WTC11 (cell line): Measurements from ENCODE around the gene AGAP1. TPM values are rescaled to one million over a fixed set of nuclear protein-coding genes. Genes with fewer than 3 reads are reported as not detected.

Source experiments
- ATAC-seq: fragments of 200-7000 bp; cut with Tn5 transposase; 2 replicates; pipeline ENCODE4 v1.10.0; 2021; ENCODE audit warnings: mild to moderate bottlenecking, moderate library complexity
- CTCF ChIA-PET: fragments of 300-600 bp; sonication (Branson Sonifier 250); formaldehyde crosslinking; loops from one replicate; lab custom pipeline; 2021; ENCODE audit warnings: antibody characterized with exemption; lab: Charles Lee
- POLR2A ChIA-PET: fragments of 350-600 bp; sonication (Branson Sonifier 250); formaldehyde crosslinking; loops from one replicate; lab custom pipeline; 2021; ENCODE audit warnings: antibody characterized with exemption; lab: Charles Lee
- DNase-seq: peaks from one replicate; pipeline ENCODE4 v3.0.0; 2021; ENCODE audit warnings: low spot score
- H3K27ac Mint-ChIP-seq: 2 replicates; pipeline ENCODE4 v1.8.0; 2021; ENCODE audit warnings: mixed read lengths
- H3K27me3 Mint-ChIP-seq: 2 replicates; pipeline ENCODE4 v1.8.0; 2021; ENCODE audit warnings: low read depth, mild to moderate bottlenecking, moderate library complexity, mixed read lengths
- H3K36me3 Mint-ChIP-seq: 2 replicates; pipeline ENCODE4 v1.8.0; 2021; ENCODE audit warnings: mixed read lengths
- H3K4me1 Mint-ChIP-seq: 2 replicates; pipeline ENCODE4 v1.8.0; 2022; ENCODE audit warnings: mixed read lengths
- H3K4me3 Mint-ChIP-seq: 2 replicates; pipeline ENCODE4 v1.8.0; 2021; ENCODE audit warnings: mild to moderate bottlenecking, moderate library complexity, mixed read lengths
- H3K9me3 Mint-ChIP-seq: 2 replicates; pipeline ENCODE4 v1.8.0; 2021; ENCODE audit warnings: mixed read lengths
- ATF1 ChIP-seq: sonication (generic); formaldehyde crosslinking; IDR thresholded peaks from 2 replicates; pipeline ENCODE4 v1.8.1; 2023; ENCODE audit warnings: mild to moderate bottlenecking, moderate library complexity, missing genetic modification reagents
- ATF2 ChIP-seq: sonication (generic); formaldehyde crosslinking; IDR thresholded peaks from 2 replicates; pipeline ENCODE4 v1.8.1; 2022; ENCODE audit warnings: low read depth, missing genetic modification reagents, borderline replicate concordance
- CREB1 ChIP-seq: sonication (generic); formaldehyde crosslinking; IDR thresholded peaks from 2 replicates; pipeline ENCODE4 v1.8.0; 2023; ENCODE audit warnings: mild to moderate bottlenecking, missing genetic modification reagents
- ETV6 ChIP-seq: sonication (generic); formaldehyde crosslinking; IDR thresholded peaks from 2 replicates; pipeline ENCODE4 v1.8.1; 2022; ENCODE audit warnings: mild to moderate bottlenecking, missing genetic modification reagents
- GABPB1 ChIP-seq: sonication (generic); formaldehyde crosslinking; IDR thresholded peaks from 2 replicates; pipeline ENCODE4 v1.8.1; 2023; ENCODE audit warnings: mild to moderate bottlenecking, missing genetic modification reagents
- GRHL2 ChIP-seq: fragments of 250-450 bp; sonication (Bioruptor Pico); IDR thresholded peaks from 2 replicates; pipeline ENCODE4 v1.8.0; 2022; ENCODE audit warnings: mild to moderate bottlenecking, moderate library complexity; ENCODE audit not compliant: insufficient replicate concordance, severe bottlenecking
- IRF1 ChIP-seq: sonication (generic); formaldehyde crosslinking; IDR thresholded peaks from 2 replicates; pipeline ENCODE4 v1.8.0; 2023; ENCODE audit warnings: missing genetic modification reagents
- MLX ChIP-seq: sonication (generic); formaldehyde crosslinking; IDR thresholded peaks from 2 replicates; pipeline ENCODE4 v1.8.1; 2023; ENCODE audit warnings: mild to moderate bottlenecking, missing genetic modification reagents, moderate library complexity
- NFE2L1 ChIP-seq: sonication (generic); formaldehyde crosslinking; IDR thresholded peaks from 2 replicates; pipeline ENCODE4 v1.8.1; 2023; ENCODE audit warnings: missing genetic modification reagents
- NR2C2 ChIP-seq: sonication (generic); formaldehyde crosslinking; IDR thresholded peaks from 2 replicates; pipeline ENCODE4 v1.8.0; 2022; ENCODE audit warnings: mild to moderate bottlenecking, missing genetic modification reagents
- NR3C1 ChIP-seq: sonication (generic); formaldehyde crosslinking; conservative IDR thresholded peaks from 2 replicates; pipeline ENCODE4 v1.8.1; 2023; ENCODE audit warnings: low read depth, mild to moderate bottlenecking, missing genetic modification reagents
- PRRX2 ChIP-seq: fragments of 250-450 bp; sonication (Bioruptor Pico); IDR thresholded peaks from 2 replicates; pipeline ENCODE4 v1.8.0; 2021; ENCODE audit warnings: mild to moderate bottlenecking
- SMAD4 ChIP-seq: sonication (generic); formaldehyde crosslinking; IDR thresholded peaks from 2 replicates; pipeline ENCODE4 v1.8.0; 2022; ENCODE audit warnings: mild to moderate bottlenecking, missing genetic modification reagents
- TEAD1 ChIP-seq: sonication (generic); formaldehyde crosslinking; IDR thresholded peaks from 2 replicates; pipeline ENCODE4 v1.8.0; 2022; ENCODE audit warnings: mild to moderate bottlenecking, missing genetic modification reagents
- TP53 ChIP-seq: sonication (generic); formaldehyde crosslinking; IDR thresholded peaks from 2 replicates; pipeline ENCODE4 v1.8.1; 2023; ENCODE audit warnings: mild to moderate bottlenecking, missing genetic modification reagents
- USF2 ChIP-seq: sonication (generic); formaldehyde crosslinking; IDR thresholded peaks from 2 replicates; pipeline ENCODE4 v1.8.1; 2023; ENCODE audit warnings: mild to moderate bottlenecking, missing genetic modification reagents, moderate library complexity
- ZBTB21 ChIP-seq: sonication (generic); formaldehyde crosslinking; IDR thresholded peaks from 2 replicates; pipeline ENCODE4 v1.8.1; 2023; ENCODE audit warnings: mild to moderate bottlenecking, missing genetic modification reagents, borderline replicate concordance
- ZBTB43 ChIP-seq: sonication (generic); formaldehyde crosslinking; IDR thresholded peaks from 2 replicates; pipeline ENCODE4 v1.8.1; 2023; ENCODE audit warnings: mild to moderate bottlenecking, missing genetic modification reagents
- ZNF232 ChIP-seq: sonication (generic); formaldehyde crosslinking; IDR thresholded peaks from 2 replicates; pipeline ENCODE4 v1.8.0; 2022; ENCODE audit warnings: mild to moderate bottlenecking, missing genetic modification reagents
- ZNF396 ChIP-seq: fragments of 250-450 bp; sonication (Bioruptor Pico); IDR thresholded peaks from 2 replicates; pipeline ENCODE4 v1.8.0; 2021; ENCODE audit warnings: mild to moderate bottlenecking, moderate library complexity, borderline replicate concordance
- ZNF532 ChIP-seq: fragments of 250-450 bp; sonication (Bioruptor Pico); IDR thresholded peaks from 2 replicates; pipeline ENCODE4 v1.9.0; 2021; ENCODE audit warnings: mild to moderate bottlenecking, borderline replicate concordance
- ZNF671 ChIP-seq: fragments of 250-450 bp; sonication (Bioruptor Pico); IDR thresholded peaks from 2 replicates; pipeline ENCODE4 v1.8.0; 2021; ENCODE audit warnings: mild to moderate bottlenecking
- ZSCAN18 ChIP-seq: fragments of 250-450 bp; sonication (Bioruptor Pico); IDR thresholded peaks from 2 replicates; pipeline ENCODE4 v2.1.2; 2022; ENCODE audit warnings: mild to moderate bottlenecking, moderate library complexity
- total RNA-seq: library from RNA; stranded (reverse); gene quantifications from 3 replicates; pipeline ENCODE4 v1.2.3, GENCODE V29; 2021

AGAP1 gene
- total RNA-seq, 1 experiment from 2014 or later: 49.3 TPM

- TF ChIP-seq ZNF232 (CRISPR knock-in tag) (no peak), ZSCAN18 (CRISPR knock-in tag) (no peak), ATF1 (CRISPR knock-in tag) (no peak), CREB1 (CRISPR knock-in tag) (no peak), TEAD1 (CRISPR knock-in tag) (no peak), NR3C1 (CRISPR knock-in tag) (no peak), GABPB1 (CRISPR knock-in tag) (no peak), MLX (CRISPR knock-in tag) (no peak), NR2C2 (CRISPR knock-in tag) (no peak), NFE2L1 (CRISPR knock-in tag) (no peak), ZBTB21 (CRISPR knock-in tag) (no peak), PRRX2 (no peak), ATF2 (CRISPR knock-in tag) (no peak), TP53 (CRISPR knock-in tag) (no peak), USF2 (CRISPR knock-in tag) (no peak), ETV6 (CRISPR knock-in tag) (no peak), GRHL2 (CRISPR knock-in tag) (no peak)
- H3K4me1 Mint-ChIP-seq: peaks cover 32% of the 10 kb centered on the region
- no peaks in the 10 kb centered on the region for H3K36me3 Mint-ChIP-seq
- H3K27me3 Mint-ChIP-seq: no peaks in the 10 kb centered on the region
- no peak overlapping the region for H3K27ac Mint-ChIP-seq
- ChIA-PET POLR2A (interaction anchor here (0.7 kb wide), 1 partner anchor 1750 kb away, joined by 3 read pairs; no protein-coding TSS in a partner anchor), CTCF (no interaction called here)
- no peak overlapping the region for H3K4me3 Mint-ChIP-seq
- DNase-seq (no peak), ATAC-seq (no peak)
- no peaks in the 10 kb centered on the region for H3K9me3 Mint-ChIP-seq
Observed at GRCh38 chr2:236102971-236103370, 609.1 kb downstream of the AGAP1 start.

GRCh38 chr2:236103981-236104380, 610.1 kb downstream of the AGAP1 start:
- ChIA-PET POLR2A (no interaction called here), CTCF (no interaction called here)
- no peaks in the 10 kb centered on the region for H3K9me3 Mint-ChIP-seq
- H3K4me3 Mint-ChIP-seq: no peak overlapping the region
- peaks cover 43% of the 10 kb centered on the region for H3K4me1 Mint-ChIP-seq
- DNase-seq: no peak
- no peak for ATAC-seq
- H3K27ac Mint-ChIP-seq: no peak overlapping the region
- no peaks in the 10 kb centered on the region for H3K27me3 Mint-ChIP-seq
- no peaks in the 10 kb centered on the region for H3K36me3 Mint-ChIP-seq
- no peak for TF ChIP-seq SMAD4 (CRISPR knock-in tag)
- no peak for TF ChIP-seq ZNF396 (CRISPR knock-in tag)
- no peak for TF ChIP-seq NR2C2 (CRISPR knock-in tag)
- no peak for TF ChIP-seq ZBTB43 (CRISPR knock-in tag)
- no peak for TF ChIP-seq ZNF671
- TF ChIP-seq IRF1 (CRISPR knock-in tag): no peak
- no peak for TF ChIP-seq ZNF532 (CRISPR knock-in tag)
